ENCODE data around the gene ZFR.

DNA sequence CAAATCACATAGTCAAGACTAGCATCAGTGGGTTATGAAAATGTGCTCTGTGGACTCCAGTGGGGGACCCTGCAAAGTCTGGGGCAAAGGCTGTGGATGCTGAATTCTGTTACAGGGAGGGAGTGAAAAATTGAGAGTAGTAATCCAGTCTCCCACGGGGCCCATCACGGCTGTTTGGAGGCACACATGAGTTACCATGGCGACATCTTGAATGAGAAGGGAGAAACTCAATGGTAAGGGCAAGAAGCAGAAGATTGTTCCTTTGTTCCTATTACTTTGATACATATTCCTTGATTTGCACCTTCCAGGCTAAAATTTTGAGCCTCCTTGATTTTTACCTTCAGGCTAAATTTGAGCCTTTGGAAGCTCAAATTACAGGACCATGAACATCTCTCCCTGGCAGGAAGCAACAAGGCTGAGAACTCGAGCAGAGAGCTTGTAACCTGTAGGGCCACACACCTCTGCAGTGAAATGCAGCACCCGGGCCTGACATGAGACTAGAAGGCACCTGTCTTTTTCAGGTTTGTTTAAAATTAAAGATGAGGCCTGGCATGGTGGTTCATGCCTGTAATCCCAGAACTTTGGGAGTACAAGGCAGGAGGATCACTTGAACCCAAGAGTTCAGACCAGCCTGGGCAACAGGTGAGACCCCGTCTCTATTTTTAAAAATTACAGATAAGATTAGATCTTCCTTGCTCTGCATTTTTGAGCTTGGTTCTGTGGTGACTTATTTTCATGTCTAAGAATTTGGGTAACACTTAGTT lies 31.0 kb upstream of the ZFR start:
- TF ChIP-seq, protein P1, sequence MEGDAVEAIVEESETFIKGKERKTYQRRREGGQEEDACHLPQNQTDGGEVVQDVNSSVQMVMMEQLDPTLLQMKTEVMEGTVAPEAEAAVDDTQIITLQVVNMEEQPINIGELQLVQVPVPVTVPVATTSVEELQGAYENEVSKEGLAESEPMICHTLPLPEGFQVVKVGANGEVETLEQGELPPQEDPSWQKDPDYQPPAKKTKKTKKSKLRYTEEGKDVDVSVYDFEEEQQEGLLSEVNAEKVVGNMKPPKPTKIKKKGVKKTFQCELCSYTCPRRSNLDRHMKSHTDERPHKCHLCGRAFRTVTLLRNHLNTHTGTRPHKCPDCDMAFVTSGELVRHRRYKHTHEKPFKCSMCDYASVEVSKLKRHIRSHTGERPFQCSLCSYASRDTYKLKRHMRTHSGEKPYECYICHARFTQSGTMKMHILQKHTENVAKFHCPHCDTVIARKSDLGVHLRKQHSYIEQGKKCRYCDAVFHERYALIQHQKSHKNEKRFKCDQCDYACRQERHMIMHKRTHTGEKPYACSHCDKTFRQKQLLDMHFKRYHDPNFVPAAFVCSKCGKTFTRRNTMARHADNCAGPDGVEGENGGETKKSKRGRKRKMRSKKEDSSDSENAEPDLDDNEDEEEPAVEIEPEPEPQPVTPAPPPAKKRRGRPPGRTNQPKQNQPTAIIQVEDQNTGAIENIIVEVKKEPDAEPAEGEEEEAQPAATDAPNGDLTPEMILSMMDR (IDR thresholded peaks at IDR 0.05; ENCODE audit: poor library complexity): no peak
- TF ChIP-seq EZH2phosphoT487 (IDR thresholded peaks at IDR 0.05; ENCODE audit: low read depth, severe bottlenecking, unreplicated experiment): no peak
